GM18861 (cell line): ENCODE results near the gene SMIM23.

Source experiments
- ATAC-seq: cut with Tn5 transposase; IDR thresholded peaks from one replicate; pipeline ENCODE4 v1.9.1; 2021; ENCODE audit not compliant: unreplicated experiment

Gene SMIM23

GRCh38 chr5:171813813-171814490, 28.3 kb downstream of the SMIM23 start:
- no peak for ATAC-seq

GRCh38 chr5:171816666-171817065, 31.0 kb downstream of the SMIM23 start:
- no peak for ATAC-seq

- no peak for ATAC-seq
These were observed 34.9 kb downstream of the SMIM23 start for GRCh38 chr5:171820561-171820960.

GRCh38 chr5:171821286-171821685, 35.7 kb downstream of the SMIM23 start:
- no peak for ATAC-seq

- no peak for ATAC-seq
These were observed 37.7 kb downstream of the SMIM23 start for GRCh38 chr5:171823269-171823668.

GRCh38 chr5:171825051-171825450, 39.4 kb downstream of the SMIM23 start:
- ATAC-seq, result no peak

GRCh38 chr5:171826132-171826531, 40.5 kb downstream of the SMIM23 start:
- ATAC-seq, result no peak

GRCh38 chr5:171827162-171827561, 41.5 kb downstream of the SMIM23 start:
- no peak for ATAC-seq

GRCh38 chr5:171830686-171831085, 45.1 kb downstream of the SMIM23 start:
- no peak for ATAC-seq

- no peak for ATAC-seq
These were observed 47.2 kb downstream of the SMIM23 start for GRCh38 chr5:171832775-171833174.

- ATAC-seq, result no peak
These were observed 48.8 kb downstream of the SMIM23 start for GRCh38 chr5:171834461-171834860.

- ATAC-seq, result no peak
These were observed 49.4 kb downstream of the SMIM23 start for GRCh38 chr5:171835066-171835465.

- no peak for ATAC-seq
These were observed 51.9 kb downstream of the SMIM23 start for GRCh38 chr5:171837522-171837921.

- ATAC-seq, result no peak
These were observed 52.4 kb downstream of the SMIM23 start for GRCh38 chr5:171838066-171838465.

GRCh38 chr5:171839112-171839511, 53.5 kb downstream of the SMIM23 start:
- ATAC-seq, result no peak

- ATAC-seq, result no peak
These were observed 54.4 kb downstream of the SMIM23 start for GRCh38 chr5:171840066-171840465.
